HepG2 (cell line): ENCODE results near the gene EXOC3L4. TPM values are rescaled to one million over a fixed set of nuclear protein-coding genes. Genes with fewer than 3 reads are reported as not detected.

Experiments
- BHLHE40 ChIP-seq: IDR thresholded peaks from 2 replicates; pipeline ENCODE4 v1.6.1; 2011; ENCODE audit warnings: low read length, improper control_type of control experiment
- GABPB1 ChIP-seq: IDR thresholded peaks from 2 replicates; pipeline ENCODE4 v1.6.1; 2016; ENCODE audit warnings: mild to moderate bottlenecking, missing genetic modification reagents, moderate library complexity, missing compliant biosample characterization
- MED1 ChIP-seq: sonication (generic); formaldehyde crosslinking; IDR thresholded peaks from 2 replicates; pipeline ENCODE4 v1.4.0; 2020; ENCODE audit warnings: missing genetic modification reagents
- NCOA5 ChIP-seq: sonication (generic); formaldehyde crosslinking; IDR thresholded peaks from 2 replicates; pipeline ENCODE4 v1.4.0; 2020; ENCODE audit warnings: missing genetic modification reagents
- PHF8 ChIP-seq: sonication (generic); formaldehyde crosslinking; IDR thresholded peaks from 2 replicates; pipeline ENCODE4 v1.5.0; 2020; ENCODE audit warnings: missing genetic modification reagents
- REXO4 ChIP-seq: sonication (generic); formaldehyde crosslinking; IDR thresholded peaks from 2 replicates; pipeline ENCODE4 v1.8.0; 2022; ENCODE audit warnings: missing genetic modification reagents, mild to moderate bottlenecking, borderline replicate concordance
- SMYD3 ChIP-seq: sonication (generic); formaldehyde crosslinking; IDR thresholded peaks from 2 replicates; pipeline ENCODE4 v1.8.1; 2023; ENCODE audit warnings: mild to moderate bottlenecking, missing genetic modification reagents
- TCF12 ChIP-seq, 2 experiments: fragments of 450-650 bp in 1 of 2; sonication (generic) in 1 of 2; formaldehyde crosslinking in 1 of 2; IDR thresholded peaks; 2 replicates each; pipeline versions ENCODE4 v1.6.1 to v1.8.0; 2017 to 2022; ENCODE audit warnings: antibody characterized with exemption in 1 of 2, mild to moderate bottlenecking in 1 of 2, missing genetic modification reagents in 1 of 2, moderate library complexity in 1 of 2
- XRCC5 ChIP-seq: fragments of 200-400 bp; formaldehyde crosslinking; optimal IDR thresholded peaks from 2 replicates; pipeline ENCODE3; 2017; ENCODE audit warnings: mild to moderate bottlenecking, low read length
- ZEB1 ChIP-seq: IDR thresholded peaks from 2 replicates; pipeline ENCODE4 v1.6.1; 2012; ENCODE audit warnings: mild to moderate bottlenecking, low read depth, inconsistent platforms; ENCODE audit not compliant: insufficient replicate concordance
- ZNF225 ChIP-seq: sonication (generic); formaldehyde crosslinking; IDR thresholded peaks from 2 replicates; pipeline ENCODE4 v1.4.0; 2020; ENCODE audit warnings: mild to moderate bottlenecking, missing genetic modification reagents
- ZNF263 ChIP-seq: sonication (generic); formaldehyde crosslinking; IDR thresholded peaks from 2 replicates; pipeline ENCODE4 v1.4.0; 2020; ENCODE audit warnings: missing genetic modification reagents
- ZNF326 ChIP-seq: sonication (generic); formaldehyde crosslinking; IDR thresholded peaks from 2 replicates; pipeline ENCODE4 v1.4.0; 2020; ENCODE audit warnings: missing genetic modification reagents, borderline replicate concordance
- ZNF510 ChIP-seq: sonication (generic); formaldehyde crosslinking; IDR thresholded peaks from 2 replicates; pipeline ENCODE4 v1.4.0; 2020; ENCODE audit warnings: low read depth, mild to moderate bottlenecking, missing genetic modification reagents
- ZNF720 ChIP-seq: sonication (generic); formaldehyde crosslinking; IDR thresholded peaks from 2 replicates; pipeline ENCODE4 v1.4.0; 2020; ENCODE audit warnings: missing genetic modification reagents
- ZNF768 ChIP-seq: sonication (generic); formaldehyde crosslinking; IDR thresholded peaks from 2 replicates; pipeline ENCODE4 v1.4.0; 2020; ENCODE audit warnings: missing genetic modification reagents
- ZNF788 ChIP-seq: sonication (generic); formaldehyde crosslinking; IDR thresholded peaks from 2 replicates; pipeline ENCODE4 v1.5.0; 2020; ENCODE audit warnings: mild to moderate bottlenecking, missing genetic modification reagents, borderline replicate concordance
- polyA plus RNA-seq, 8 experiments: library from polyadenylated mRNA; depleted of rRNA in 3 of 8; stranded (reverse) in 7 of 8; unstranded in 1 of 8; fragments of >200 nt; fragmentation: Illumina TruSeq in 4 of 8; extraction: Trizol in 4 of 8; gene quantifications; 2 replicates each; pipeline versions ENCODE4 v1.2.1 to v1.2.3, GENCODE V29; 2011 to 2016; ENCODE audit warnings: low read depth in 4 of 8, missing spikeins in 1 of 8, mixed read lengths in 1 of 8; ENCODE audit not compliant: insufficient read depth in 1 of 8
- total RNA-seq, 5 experiments: library from RNA; depleted of rRNA; stranded (reverse); fragments of >200 nt; fragmentation: Illumina TruSeq; extraction: Trizol; gene quantifications; 2 replicates each; pipeline ENCODE4 v1.2.3, GENCODE V29; 2016; ENCODE audit warnings: low read depth in 1 of 5
- TF ChIP-seq, protein P1 (sequence below): sonication (generic); formaldehyde crosslinking; IDR thresholded peaks from 2 replicates; pipeline ENCODE4 v1.4.0; 2020; ENCODE audit warnings: mild to moderate bottlenecking, missing genetic modification reagents
- TF ChIP-seq, protein P2 (sequence below): sonication (generic); formaldehyde crosslinking; IDR thresholded peaks from 2 replicates; pipeline ENCODE4 v1.4.0; 2020; ENCODE audit warnings: missing genetic modification reagents, borderline replicate concordance
- TF ChIP-seq, protein P3 (sequence below): sonication (generic); formaldehyde crosslinking; IDR thresholded peaks from 2 replicates; pipeline ENCODE4 v1.4.0; 2020; ENCODE audit warnings: mild to moderate bottlenecking, low read depth, missing genetic modification reagents
- TF ChIP-seq, protein P4 (sequence below): fragments of 450-650 bp; IDR thresholded peaks from 2 replicates; pipeline ENCODE4 v1.6.1; 2016
- TF ChIP-seq, protein P5 (sequence below): sonication (generic); formaldehyde crosslinking; IDR thresholded peaks from 2 replicates; pipeline ENCODE4 v1.5.0; 2020; ENCODE audit warnings: missing genetic modification reagents

Gene EXOC3L4
- total and polyA plus RNA-seq, 2 of the 13 experiments (the other 11 are each of a cell fraction or from before 2014, with no cell fraction given), result 11.8 to 27.0 TPM

DNA sequence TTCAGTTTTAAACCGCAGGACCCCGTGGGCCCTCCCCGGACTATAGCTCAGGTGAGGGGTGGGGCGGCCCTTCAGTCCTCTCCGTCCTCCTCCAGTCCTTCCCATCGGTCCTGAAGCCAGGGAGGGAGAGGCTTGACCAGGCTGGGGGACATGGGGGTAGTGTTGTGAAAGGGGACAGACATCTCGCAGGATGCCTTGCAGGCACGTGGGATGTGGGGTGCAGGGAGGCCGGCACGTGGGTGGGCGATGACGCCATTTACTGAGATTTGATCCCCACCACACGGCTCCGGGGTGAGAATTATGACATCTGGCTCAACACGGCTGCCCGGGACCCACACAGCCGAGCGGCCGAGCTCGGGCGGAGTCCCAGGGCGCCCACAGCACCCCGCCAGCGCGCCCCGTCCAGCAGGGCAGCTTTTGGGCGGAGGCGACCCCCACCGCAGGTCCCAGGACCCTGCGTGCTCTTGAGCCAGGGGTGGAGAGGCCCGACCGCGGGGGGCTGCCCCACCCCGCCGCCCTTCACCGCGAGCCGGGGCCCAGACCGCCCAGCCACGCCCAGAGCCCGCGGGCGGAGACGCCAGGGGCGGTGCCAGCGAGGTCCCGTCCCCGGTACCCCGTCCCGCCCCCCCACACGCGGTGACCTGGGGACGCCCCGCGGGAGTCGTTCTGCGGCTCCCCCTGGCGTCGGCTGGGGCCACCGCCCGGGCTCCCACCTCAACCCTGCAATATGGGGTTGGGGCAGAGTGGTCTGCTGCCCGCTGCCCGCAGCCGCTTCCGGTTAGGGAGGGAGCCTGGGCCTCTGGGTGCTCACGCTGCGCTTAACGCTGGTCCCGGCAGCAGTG is 3.3 kb upstream of the EXOC3L4 start (continued):
- TF ChIP-seq, protein P1, sequence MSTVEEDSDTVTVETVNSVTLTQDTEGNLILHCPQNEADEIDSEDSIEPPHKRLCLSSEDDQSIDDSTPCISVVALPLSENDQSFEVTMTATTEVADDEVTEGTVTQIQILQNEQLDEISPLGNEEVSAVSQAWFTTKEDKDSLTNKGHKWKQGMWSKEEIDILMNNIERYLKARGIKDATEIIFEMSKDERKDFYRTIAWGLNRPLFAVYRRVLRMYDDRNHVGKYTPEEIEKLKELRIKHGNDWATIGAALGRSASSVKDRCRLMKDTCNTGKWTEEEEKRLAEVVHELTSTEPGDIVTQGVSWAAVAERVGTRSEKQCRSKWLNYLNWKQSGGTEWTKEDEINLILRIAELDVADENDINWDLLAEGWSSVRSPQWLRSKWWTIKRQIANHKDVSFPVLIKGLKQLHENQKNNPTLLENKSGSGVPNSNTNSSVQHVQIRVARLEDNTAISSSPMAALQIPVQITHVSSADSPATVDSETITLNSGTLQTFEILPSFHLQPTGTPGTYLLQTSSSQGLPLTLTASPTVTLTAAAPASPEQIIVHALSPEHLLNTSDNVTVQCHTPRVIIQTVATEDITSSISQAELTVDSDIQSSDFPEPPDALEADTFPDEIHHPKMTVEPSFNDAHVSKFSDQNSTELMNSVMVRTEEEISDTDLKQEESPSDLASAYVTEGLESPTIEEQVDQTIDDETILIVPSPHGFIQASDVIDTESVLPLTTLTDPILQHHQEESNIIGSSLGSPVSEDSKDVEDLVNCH, result no peak
- no peak for TF ChIP-seq TCF12 (IDR thresholded peaks at IDR 0.05)
- peak; percentile 50; the same call in 1 of the 2 replicates for TF ChIP-seq TCF12 (CRISPR knock-in tag; IDR thresholded peaks at IDR 0.05)
- no peak for TF ChIP-seq ZNF225 (CRISPR knock-in tag)
- TF ChIP-seq GABPB1 (CRISPR knock-in tag), result peak; percentile 74
- TF ChIP-seq NCOA5 (CRISPR knock-in tag), result no peak
- no peak for TF ChIP-seq ZNF326 (CRISPR knock-in tag)
- TF ChIP-seq MED1 (CRISPR knock-in tag), result 0 out of 2 replicates have a peak, but pooled peaks have one; percentile 23
- TF ChIP-seq REXO4 (CRISPR knock-in tag), result no peak
- no peak for TF ChIP-seq SMYD3 (CRISPR knock-in tag)
- TF ChIP-seq, protein P2, sequence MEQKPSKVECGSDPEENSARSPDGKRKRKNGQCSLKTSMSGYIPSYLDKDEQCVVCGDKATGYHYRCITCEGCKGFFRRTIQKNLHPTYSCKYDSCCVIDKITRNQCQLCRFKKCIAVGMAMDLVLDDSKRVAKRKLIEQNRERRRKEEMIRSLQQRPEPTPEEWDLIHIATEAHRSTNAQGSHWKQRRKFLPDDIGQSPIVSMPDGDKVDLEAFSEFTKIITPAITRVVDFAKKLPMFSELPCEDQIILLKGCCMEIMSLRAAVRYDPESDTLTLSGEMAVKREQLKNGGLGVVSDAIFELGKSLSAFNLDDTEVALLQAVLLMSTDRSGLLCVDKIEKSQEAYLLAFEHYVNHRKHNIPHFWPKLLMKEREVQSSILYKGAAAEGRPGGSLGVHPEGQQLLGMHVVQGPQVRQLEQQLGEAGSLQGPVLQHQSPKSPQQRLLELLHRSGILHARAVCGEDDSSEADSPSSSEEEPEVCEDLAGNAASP (CRISPR knock-in tag), result peak; percentile 63; the same call in 1 of the 2 replicates
- TF ChIP-seq ZNF263 (CRISPR knock-in tag), result no peak
- TF ChIP-seq ZEB1, result no peak
- TF ChIP-seq ZNF788, result no peak
- TF ChIP-seq, protein P3, sequence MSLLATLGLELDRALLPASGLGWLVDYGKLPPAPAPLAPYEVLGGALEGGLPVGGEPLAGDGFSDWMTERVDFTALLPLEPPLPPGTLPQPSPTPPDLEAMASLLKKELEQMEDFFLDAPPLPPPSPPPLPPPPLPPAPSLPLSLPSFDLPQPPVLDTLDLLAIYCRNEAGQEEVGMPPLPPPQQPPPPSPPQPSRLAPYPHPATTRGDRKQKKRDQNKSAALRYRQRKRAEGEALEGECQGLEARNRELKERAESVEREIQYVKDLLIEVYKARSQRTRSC, result no peak
- TF ChIP-seq, protein P4, sequence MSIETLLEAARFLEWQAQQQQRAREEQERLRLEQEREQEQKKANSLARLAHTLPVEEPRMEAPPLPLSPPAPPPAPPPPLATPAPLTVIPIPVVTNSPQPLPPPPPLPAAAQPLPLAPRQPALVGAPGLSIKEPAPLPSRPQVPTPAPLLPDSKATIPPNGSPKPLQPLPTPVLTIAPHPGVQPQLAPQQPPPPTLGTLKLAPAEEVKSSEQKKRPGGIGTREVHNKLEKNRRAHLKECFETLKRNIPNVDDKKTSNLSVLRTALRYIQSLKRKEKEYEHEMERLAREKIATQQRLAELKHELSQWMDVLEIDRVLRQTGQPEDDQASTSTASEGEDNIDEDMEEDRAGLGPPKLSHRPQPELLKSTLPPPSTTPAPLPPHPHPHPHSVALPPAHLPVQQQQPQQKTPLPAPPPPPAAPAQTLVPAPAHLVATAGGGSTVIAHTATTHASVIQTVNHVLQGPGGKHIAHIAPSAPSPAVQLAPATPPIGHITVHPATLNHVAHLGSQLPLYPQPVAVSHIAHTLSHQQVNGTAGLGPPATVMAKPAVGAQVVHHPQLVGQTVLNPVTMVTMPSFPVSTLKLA, result peak; percentile 80
- TF ChIP-seq, protein P5, sequence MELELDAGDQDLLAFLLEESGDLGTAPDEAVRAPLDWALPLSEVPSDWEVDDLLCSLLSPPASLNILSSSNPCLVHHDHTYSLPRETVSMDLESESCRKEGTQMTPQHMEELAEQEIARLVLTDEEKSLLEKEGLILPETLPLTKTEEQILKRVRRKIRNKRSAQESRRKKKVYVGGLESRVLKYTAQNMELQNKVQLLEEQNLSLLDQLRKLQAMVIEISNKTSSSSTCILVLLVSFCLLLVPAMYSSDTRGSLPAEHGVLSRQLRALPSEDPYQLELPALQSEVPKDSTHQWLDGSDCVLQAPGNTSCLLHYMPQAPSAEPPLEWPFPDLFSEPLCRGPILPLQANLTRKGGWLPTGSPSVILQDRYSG (CRISPR knock-in tag), result no peak
- TF ChIP-seq ZNF510 (CRISPR knock-in tag), result no peak
- TF ChIP-seq XRCC5, result peak; percentile 46
- TF ChIP-seq BHLHE40, result no peak
- TF ChIP-seq PHF8 (CRISPR knock-in tag), result no peak
- TF ChIP-seq ZNF720 (CRISPR knock-in tag), result no peak
- TF ChIP-seq ZNF768, result no peak
